Stimulated activated CD4-positive, alpha-beta T cell treated with anti-CD3 and anti-CD28 coated beads, Interleukin-12 subunit alpha, Interleukin-12 subunit beta, amount 100 ng/mL, for 24 hours (primary cell): ENCODE measurements around the gene S100A5.

Experiments
- DNase-seq, 2 experiments: peaks; one replicate each; pipeline ENCODE4 v3.0.0-alpha.2; 2020; ENCODE audit warnings: low read depth in 2 of 2

Gene S100A5

DNA sequence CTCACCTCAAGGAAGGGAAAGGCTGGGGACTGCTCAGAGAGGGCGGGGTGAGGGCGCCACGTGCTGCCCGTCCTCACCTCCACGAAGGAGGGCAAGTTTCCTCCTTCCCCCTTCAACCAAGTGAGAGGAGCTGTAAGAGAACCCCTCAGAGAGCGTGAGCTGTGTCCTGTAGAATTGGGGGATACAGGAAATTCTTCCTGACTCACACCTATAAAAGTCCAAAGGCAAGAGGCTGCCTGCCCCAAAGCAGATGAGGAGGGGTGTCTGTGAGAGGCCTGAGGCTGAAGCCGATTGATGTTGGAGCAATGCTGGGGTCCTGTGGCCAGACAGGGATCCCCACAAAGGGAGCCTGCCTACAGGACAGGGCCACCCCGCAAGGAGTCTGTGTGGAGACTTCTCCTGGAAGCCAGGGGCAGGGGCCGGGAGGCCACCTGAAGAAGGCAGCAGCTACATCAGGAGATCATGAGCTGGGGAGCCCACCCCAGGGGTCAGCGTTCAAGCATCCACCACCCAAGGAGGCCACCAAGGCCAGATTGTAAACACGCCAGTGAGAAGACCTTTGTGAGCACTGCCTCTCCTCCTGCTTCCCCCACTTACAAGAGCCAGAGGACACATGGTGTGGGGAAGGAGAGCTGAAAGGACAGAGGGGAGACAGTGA is 32.7 kb downstream of the S100A5 start:
- no peak for DNase-seq

- no peak for DNase-seq
Observed at GRCh38 chr1:153506831-153507413, 33.8 kb downstream of the S100A5 start.

GRCh38 chr1:153506386-153506785 is 34.3 kb downstream of the S100A5 start:
- no peak for DNase-seq

DNA sequence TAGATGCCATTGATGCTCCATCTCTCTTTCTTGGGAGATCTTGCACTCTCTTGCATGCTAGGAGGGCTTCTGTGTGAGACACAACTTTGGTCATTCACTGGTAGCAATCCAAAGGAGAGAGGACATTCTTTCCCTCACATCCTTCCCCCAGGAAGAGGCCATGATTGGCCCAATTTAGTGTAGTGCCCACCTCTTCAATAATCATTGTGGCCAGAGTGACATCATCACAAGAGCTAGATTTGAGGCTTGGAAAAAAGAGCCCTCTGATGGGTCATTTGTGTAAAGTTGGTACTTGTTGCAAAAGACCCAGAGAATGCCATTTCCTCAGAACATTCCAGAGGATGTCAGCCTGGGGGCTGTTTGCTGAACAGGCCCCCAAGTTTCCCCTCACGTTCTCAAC is 35.2 kb downstream of the S100A5 start:
- DNase-seq: no peak

DNA sequence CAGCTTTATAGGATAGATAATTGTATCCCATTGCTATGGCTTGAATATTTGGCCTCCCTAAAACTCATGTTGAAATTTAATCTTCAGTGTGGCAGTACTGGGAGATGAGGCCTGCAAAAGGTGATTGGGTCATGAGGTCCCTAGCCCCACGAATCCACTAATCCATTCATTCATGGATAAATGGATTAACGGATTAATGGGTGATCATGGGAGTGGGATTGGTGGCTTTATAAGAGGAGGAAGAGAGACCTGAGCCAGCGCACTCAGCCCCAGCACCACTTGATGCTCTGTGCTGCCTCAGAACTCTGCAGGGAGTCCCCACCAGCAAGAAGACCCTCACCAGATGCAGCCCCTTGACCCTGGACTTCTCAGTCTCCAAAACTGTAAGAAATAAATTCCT is 37.0 kb downstream of the S100A5 start:
- DNase-seq: no peak

GRCh38 chr1:153498746-153499145 is 42.0 kb downstream of the S100A5 start:
- DNase-seq: no peak

GRCh38 chr1:153495536-153495935 is 45.2 kb downstream of the S100A5 start:
- no peak for DNase-seq

- DNase-seq: peak; percentile 49 to 82
Observed at GRCh38 chr1:153494976-153495535, 45.7 kb downstream of the S100A5 start.

- no peak for DNase-seq
Observed at GRCh38 chr1:153493343-153493960, 47.3 kb downstream of the S100A5 start.

DNA sequence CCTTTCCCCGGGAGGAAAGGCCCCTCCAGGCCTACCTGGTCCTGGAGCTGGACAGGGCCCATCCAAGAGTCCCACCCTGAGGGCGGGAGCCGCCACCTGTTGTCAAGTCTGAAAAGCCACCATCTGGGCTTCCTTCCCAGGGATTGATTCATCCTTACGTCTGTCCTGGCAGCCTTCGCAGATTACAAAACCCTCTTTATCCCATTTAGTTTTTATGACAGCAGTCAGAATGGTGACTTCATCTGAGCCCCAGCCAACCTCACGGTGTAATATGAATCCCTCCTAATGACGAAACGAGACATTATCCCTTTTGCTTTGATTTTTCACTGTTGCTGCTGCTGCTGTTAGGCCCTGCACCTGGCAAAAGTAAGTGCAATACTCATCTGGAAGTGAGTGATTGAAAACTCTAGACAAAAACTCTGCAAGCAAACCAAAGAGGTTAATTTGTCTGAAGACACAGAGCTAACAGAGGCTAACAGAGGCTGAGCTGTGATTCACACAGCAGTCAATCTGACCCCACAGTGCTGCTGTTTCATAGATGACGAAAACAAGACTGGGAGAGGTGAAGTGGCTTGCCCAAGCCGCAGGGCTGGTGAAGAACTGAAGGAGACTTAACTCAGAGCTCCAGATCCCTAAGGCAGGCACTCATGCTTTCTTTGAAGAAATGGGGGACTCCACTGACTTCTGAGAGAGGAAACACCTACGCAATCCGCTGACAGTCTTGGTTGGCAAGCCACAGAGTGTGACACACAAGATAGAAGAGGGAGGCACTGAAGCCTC is 50.3 kb downstream of the S100A5 start:
- no peak for DNase-seq

- DNase-seq: no peak
Observed at GRCh38 chr1:153488731-153489130, 52.0 kb downstream of the S100A5 start.

GRCh38 chr1:153487707-153488106 is 53.0 kb downstream of the S100A5 start:
- no peak for DNase-seq
